A673 (cell line): ENCODE data around the gene IFT172.

Experiments
- CTCF ChIP-seq: fragments of 300-800, 200-600 bp; sonication (generic); conservative IDR thresholded peaks from 2 replicates; pipeline ENCODE4 v1.5.1; 2017; ENCODE audit warnings: low read depth, mild to moderate bottlenecking, antibody characterized with exemption, low read length, moderate library complexity, mixed read lengths
- EZH2 ChIP-seq: fragments of 200-600 bp; sonication (generic); IDR thresholded peaks from 2 replicates; pipeline ENCODE4 v1.6.1; 2017; ENCODE audit warnings: borderline replicate concordance, low read depth, mild to moderate bottlenecking, mixed read lengths, antibody characterized with exemption, low read length; ENCODE audit not compliant: poor library complexity, severe bottlenecking

GRCh38 chr2:27400348-27401135 is 89.0 kb downstream of the IFT172 start:
- TF ChIP-seq CTCF (no peak), EZH2 (no peak)
